Frontal cortex (tissue), 4 donors: ENCODE measurements around the gene TFAP2E. TPM values are rescaled to one million over a fixed set of nuclear protein-coding genes. Genes with fewer than 3 reads are reported as not detected.
"Not testable (repeated sequence)": the region's sequence is repeated elsewhere in the genome, so short reads cannot be mapped to it uniquely, and the experiment has no call there.

Experiments used
- DNase-seq, 2 donors: peaks; one replicate each; pipeline ENCODE4 v3.0.0; 2012; ENCODE audit warnings: low spot score in 2 of 2
- FAIRE-seq: peaks from 2 replicates; lab custom pipeline; 2012; peaks lifted over from hg19 to GRCh38; lab: Jason Lieb, UNC
- total RNA-seq: library from RNA; depleted of rRNA; stranded (reverse); fragments of >200 nt; gene quantifications from one replicate; pipeline ENCODE4 v1.2.3, GENCODE V29; 2014
- donor health status: control.
- donor health status: control.
- donor health status: control.

The TFAP2E gene
- total RNA-seq, 1 donor from 2014 or later = under 0.01 TPM

DNA sequence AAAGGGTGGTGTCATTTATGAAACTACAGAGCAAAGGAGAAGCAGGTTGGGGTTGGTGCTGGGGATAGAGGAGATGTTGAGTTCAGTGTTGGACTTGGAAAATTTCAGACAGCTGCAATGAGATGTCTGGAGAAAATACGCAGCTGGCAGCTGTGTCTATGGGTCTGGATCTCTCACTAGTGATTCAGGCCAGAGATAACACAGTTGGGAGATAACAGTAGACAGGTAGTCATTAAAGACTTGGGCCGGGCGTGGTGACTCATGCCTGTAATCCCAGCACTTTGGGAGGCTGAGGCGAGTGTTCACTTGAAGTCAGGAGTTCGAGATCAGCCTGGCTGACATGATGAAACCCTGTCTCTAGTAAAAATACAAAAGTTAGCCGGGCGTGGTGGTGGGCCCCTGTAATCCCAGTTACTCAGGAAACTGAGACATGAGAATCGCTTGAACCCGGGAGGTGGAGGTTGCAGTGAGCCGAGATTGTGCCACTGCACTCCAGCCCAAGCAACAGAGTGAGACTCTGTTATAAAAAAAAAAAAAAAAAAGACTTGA is 2.5 kb upstream of the TFAP2E start:
- FAIRE-seq = no peak
- DNase-seq = no peak

- FAIRE-seq = no peak
These were observed 1.9 kb upstream of the TFAP2E start for GRCh38 chr1:35571263-35571662.

DNA sequence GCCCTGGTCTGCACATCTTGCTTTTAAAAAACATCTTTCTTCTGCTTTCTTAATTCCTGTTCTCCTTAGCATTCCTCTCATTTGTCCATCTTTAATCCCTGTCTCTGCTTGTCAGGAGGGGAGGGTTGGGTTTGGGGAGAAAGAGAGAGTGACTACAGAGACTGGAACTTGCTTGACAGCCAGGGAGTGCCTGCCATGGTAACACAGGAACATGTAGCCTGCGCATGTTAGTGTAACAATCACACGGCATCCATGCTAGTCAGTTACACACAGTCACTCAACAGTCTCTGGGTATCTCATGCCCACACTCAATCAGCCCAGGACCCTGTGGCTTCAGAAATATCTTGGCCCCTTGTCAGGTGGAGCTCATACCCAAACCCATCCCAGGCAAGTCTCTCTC is 818 bp upstream of the TFAP2E start:
- no peak for FAIRE-seq
- DNase-seq = no peak

More at GRCh38 chr1:35571263-35571662, 1.9 kb upstream of the TFAP2E start:
- no peak for DNase-seq

- FAIRE-seq = no peak
- DNase-seq = no peak
These were observed 1.1 kb downstream of the TFAP2E start for GRCh38 chr1:35574125-35574654.

DNA sequence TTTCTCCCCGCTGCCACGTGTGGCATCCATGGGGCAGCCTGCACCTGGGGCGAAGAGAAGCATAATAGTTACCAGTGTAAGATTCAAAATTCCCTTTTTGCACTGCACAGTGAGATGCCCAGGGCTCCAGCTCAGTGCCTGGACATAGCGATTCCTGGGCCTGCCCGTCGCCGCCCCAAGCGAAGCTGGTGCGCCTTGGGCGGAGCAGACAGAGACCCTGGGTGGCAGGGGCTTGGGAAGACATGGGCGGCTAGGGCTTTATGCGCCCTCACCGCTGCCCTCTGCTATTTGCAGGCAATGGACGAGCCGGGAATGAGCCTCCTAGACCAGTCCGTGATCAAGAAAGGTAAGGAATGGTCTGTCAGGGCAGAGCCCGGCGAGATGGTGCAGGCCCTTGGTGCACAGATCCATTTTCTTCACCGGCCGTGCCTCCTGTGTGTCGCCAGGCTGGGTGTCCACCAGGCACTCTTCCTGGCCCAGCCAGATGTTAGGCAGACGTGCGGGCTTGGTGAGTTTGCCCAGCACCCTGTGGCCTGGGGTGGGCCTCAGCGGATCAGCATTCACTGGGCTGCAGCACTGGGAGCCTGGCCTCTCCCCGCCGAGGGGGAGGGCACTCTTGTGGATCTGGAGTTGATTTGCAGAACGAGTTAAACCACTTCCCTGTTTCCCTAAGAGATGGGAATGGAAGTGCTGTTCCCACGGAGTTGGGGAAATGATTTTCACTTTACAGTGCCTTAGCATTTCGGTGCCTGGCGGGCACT is 1.7 kb downstream of the TFAP2E start:
- no peak for DNase-seq

DNA sequence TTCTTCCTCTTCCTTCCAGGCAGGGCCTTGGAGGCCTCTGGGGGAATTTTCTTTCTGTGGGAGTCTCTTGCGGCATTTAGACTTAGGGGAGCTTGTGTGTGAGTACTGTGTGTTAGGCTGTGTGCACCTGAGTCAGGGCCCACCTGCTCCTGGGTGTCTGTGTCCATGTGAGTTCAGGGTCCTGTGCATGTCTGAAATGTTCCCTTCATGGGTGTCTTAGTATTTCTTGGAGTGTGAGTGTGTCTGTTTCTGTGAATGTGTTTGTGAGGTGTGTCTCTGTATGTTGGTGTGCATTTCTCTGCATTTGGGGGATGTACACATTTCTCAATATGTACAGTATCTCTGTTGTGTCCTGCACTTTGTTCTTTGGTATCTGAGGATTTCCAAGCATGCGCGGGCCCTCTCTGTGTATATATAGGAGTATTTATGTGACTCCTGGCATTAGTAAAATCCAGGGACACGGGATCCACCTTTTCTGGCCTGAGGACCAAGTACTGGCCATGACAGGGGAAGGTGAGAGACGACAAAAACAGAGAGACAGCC is 2.4 kb downstream of the TFAP2E start:
- DNase-seq (no peak), FAIRE-seq (no peak)

More for the DNA sequence above, 1.7 kb downstream of the TFAP2E start:
- no peak for FAIRE-seq

GRCh38 chr1:35576061-35576765 is 3.1 kb downstream of the TFAP2E start:
- FAIRE-seq (no peak), DNase-seq (no peak)

- DNase-seq, FAIRE-seq: not testable (repeated sequence)
These were observed 3.6 kb downstream of the TFAP2E start for GRCh38 chr1:35576766-35577070.

GRCh38 chr1:35577071-35577998 is 4.2 kb downstream of the TFAP2E start:
- FAIRE-seq (no peak), DNase-seq (peak in 1 of 2 donors; percentile 41)

- FAIRE-seq = no peak
These were observed 7.9 kb downstream of the TFAP2E start for GRCh38 chr1:35580949-35581388.

GRCh38 chr1:35581621-35582020 is 8.5 kb downstream of the TFAP2E start:
- DNase-seq, FAIRE-seq: not testable (repeated sequence)

More at GRCh38 chr1:35580949-35581388, 7.9 kb downstream of the TFAP2E start:
- no peak for DNase-seq

- FAIRE-seq = no peak
- no peak for DNase-seq
These were observed 12.2 kb downstream of the TFAP2E start for GRCh38 chr1:35585281-35585680.

DNA sequence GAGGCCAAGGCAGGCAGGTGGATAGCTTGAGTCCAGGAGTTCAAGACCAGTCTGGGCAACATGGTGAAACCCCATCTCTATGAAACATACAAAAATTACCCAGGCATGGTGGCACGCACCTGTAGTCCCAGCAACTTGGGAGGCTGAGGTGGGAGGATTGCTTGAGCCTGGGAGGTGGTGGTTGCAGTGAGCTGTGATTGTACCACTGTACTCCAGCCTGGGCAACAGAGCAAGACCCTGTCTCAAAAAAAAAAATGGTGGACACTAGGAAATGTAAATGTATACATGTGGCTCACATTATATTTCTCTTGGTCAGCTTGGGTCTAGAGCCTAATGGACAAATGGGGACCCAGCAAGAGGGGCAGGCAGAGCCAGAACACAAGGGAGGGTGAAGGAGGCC is 12.7 kb downstream of the TFAP2E start:
- not testable (repeated sequence) for FAIRE-seq, DNase-seq

DNA sequence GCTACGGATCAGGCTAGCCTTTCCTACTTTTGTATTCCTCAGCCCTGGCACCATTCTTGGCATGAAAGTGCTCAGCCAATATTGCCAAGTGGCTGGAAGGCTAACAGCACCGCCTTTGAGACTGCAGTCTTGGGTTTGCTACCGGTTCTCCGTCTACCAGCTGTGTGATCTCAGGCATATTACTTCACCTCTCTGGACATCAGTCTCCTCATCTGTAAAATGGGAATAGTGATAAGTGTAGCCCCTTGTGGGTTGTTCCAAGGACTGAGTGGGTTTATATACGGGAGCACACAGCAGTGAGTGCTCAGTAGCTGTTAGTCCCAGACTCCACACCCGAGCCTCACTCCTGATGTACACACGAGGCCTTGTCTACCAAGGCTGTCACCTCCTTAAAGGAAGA is 13.7 kb downstream of the TFAP2E start:
- no peak for FAIRE-seq

GRCh38 chr1:35587736-35588135 is 14.6 kb downstream of the TFAP2E start:
- no peak for FAIRE-seq

More for the DNA sequence above, 13.7 kb downstream of the TFAP2E start:
- no peak for DNase-seq

GRCh38 chr1:35588197-35588910 is 15.2 kb downstream of the TFAP2E start:
- FAIRE-seq (no peak), DNase-seq (no peak)

More at GRCh38 chr1:35587736-35588135, 14.6 kb downstream of the TFAP2E start:
- DNase-seq = no peak

GRCh38 chr1:35589516-35590427 is 16.7 kb downstream of the TFAP2E start:
- FAIRE-seq (no peak), DNase-seq (no peak)
